Adipocyte (in vitro differentiated cells): ENCODE results near the gene DUSP9.

Experiments
- DNase-seq: peaks from one replicate; pipeline ENCODE4 v3.0.0-alpha.2; 2015; ENCODE audit warnings: low read depth
- H3K27me3 ChIP-seq: replicated peaks from 2 replicates; pipeline ENCODE4 v1.7.0; 2013; ENCODE audit warnings: mild to moderate bottlenecking, low read length, moderate library complexity; ENCODE audit not compliant: control insufficient read depth, insufficient read depth
- H3K36me3 ChIP-seq: 2 replicates; pipeline ENCODE4 v1.7.0; 2013; ENCODE audit warnings: low read length, mild to moderate bottlenecking, moderate library complexity; ENCODE audit not compliant: control insufficient read depth, insufficient read depth, severe bottlenecking
- H3K4me1 ChIP-seq: 2 replicates; pipeline ENCODE4 v1.7.0; 2013; ENCODE audit warnings: mild to moderate bottlenecking, low read length, moderate library complexity; ENCODE audit not compliant: control insufficient read depth, insufficient read depth
- H3K4me3 ChIP-seq: 2 replicates; pipeline ENCODE4 v1.7.0; 2013; ENCODE audit warnings: mild to moderate bottlenecking, low read length, moderate library complexity
- H3K9ac ChIP-seq: 2 replicates; pipeline ENCODE4 v1.7.0; 2013; ENCODE audit warnings: mild to moderate bottlenecking, low read length, moderate library complexity
- H3K9me3 ChIP-seq: 2 replicates; pipeline ENCODE4 v1.7.0; 2013; ENCODE audit warnings: mild to moderate bottlenecking, low read length, moderate library complexity; ENCODE audit not compliant: control insufficient read depth

DUSP9 gene

GRCh38 chrX:153662266-153662665, 15.3 kb downstream of the DUSP9 start:
- H3K27me3 ChIP-seq = peaks cover 49% of the 10 kb centered on the region
- H3K4me1 ChIP-seq = no peaks in the 10 kb centered on the region
- no peak overlapping the region for H3K9ac ChIP-seq
- peak; percentile 22 for DNase-seq
- H3K9me3 ChIP-seq = peaks cover 36% of the 10 kb centered on the region
- H3K4me3 ChIP-seq = no peak overlapping the region
- no peaks in the 10 kb centered on the region for H3K36me3 ChIP-seq

GRCh38 chrX:153665726-153666306, 18.8 kb downstream of the DUSP9 start:
- Histone ChIP-seq H3K9me3 (peaks cover 29% of the 10 kb centered on the region), H3K9ac (no peak overlapping the region), H3K36me3 (no peaks in the 10 kb centered on the region), H3K27me3 (peaks cover 47% of the 10 kb centered on the region), H3K4me1 (no peaks in the 10 kb centered on the region), H3K4me3 (no peak overlapping the region)
- no peak for DNase-seq

DNA sequence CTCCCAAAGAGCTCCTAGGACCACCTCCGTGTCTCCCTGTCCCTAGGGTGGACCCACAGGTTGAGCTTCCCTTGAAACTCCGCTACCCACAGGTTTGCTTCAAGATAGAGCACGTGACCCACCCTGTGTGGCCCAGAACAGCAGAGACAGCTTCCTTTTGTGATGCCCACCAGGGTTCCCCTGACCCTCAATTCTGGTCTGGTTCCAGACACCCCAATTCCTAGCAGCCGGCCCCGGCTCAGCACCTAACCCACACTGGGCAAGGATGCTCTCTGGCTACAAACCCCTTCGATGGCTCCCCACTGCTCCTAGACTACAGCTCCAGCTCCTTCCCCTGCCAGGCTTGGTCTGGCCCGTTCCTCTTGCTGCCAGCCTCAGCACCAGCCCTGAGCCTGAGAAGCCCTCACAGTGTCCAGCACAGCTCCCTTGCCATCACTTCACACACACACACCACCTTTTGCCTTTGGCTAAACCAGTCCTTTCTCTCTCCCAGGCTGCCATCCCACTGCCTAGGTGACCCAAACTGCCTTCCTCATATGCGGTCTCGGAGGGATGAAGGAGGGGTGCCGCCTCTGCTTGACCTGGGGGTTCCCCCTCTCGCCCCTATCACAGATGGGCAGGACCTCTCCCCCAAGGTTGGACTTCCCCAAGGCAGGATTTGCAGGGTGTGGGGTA, 20.4 kb downstream of the DUSP9 start:
- Histone ChIP-seq H3K36me3 (no peaks in the 10 kb centered on the region), H3K27me3 (peaks cover 45% of the 10 kb centered on the region), H3K9ac (no peak overlapping the region), H3K9me3 (peaks cover 18% of the 10 kb centered on the region), H3K4me1 (no peaks in the 10 kb centered on the region), H3K4me3 (no peak overlapping the region)
- no peak for DNase-seq

GRCh38 chrX:153667956-153668396, 21.0 kb downstream of the DUSP9 start:
- Histone ChIP-seq H3K4me3 (no peak overlapping the region), H3K36me3 (no peaks in the 10 kb centered on the region), H3K9ac (no peak overlapping the region), H3K27me3 (peaks cover 50% of the 10 kb centered on the region), H3K4me1 (no peaks in the 10 kb centered on the region), H3K9me3 (peaks cover 18% of the 10 kb centered on the region)
- peak; percentile 82 for DNase-seq

DNA sequence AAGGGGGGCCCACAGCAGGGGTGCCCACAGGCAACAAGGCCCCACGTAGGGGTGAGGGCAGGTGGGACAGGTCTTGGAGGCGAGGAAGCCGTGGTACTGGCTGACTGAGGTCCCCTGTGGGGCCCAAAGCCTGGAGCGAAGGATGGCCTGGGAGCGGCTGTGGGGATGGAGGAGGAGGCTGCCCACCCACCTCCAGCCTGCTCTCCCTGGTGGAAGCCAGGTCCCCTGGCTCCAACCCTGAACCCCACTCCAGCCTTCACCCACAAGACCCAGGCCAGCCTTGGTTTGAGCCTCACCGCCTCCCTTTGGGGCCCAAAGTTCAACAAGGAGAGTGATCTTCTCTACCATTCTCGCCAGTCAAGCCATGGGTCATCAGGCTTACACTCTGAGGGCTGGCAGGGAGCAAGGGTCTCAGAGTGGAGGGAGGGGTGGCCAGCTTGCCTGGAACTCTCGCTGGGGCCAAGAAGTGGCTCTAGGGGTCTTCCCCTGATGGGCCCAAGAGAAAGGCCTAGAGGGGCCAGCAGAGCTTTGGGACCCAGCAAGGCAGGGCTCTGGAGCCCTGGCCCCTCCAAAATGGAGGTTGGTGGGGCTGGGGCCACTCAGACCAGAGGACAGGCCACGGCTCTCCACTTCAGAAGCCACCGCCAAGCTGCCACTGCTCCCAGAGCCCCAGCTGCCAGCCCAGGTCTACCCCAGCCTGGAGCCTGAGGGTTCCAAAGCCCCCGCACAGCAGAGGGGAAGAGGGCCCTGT, 21.6 kb downstream of the DUSP9 start:
- Histone ChIP-seq H3K9ac (no peak overlapping the region), H3K27me3 (peaks cover 50% of the 10 kb centered on the region), H3K4me3 (no peak overlapping the region), H3K36me3 (no peaks in the 10 kb centered on the region), H3K4me1 (no peaks in the 10 kb centered on the region), H3K9me3 (peaks cover 18% of the 10 kb centered on the region)
- no peak for DNase-seq

- Histone ChIP-seq H3K27me3 (peaks cover 51% of the 10 kb centered on the region), H3K9ac (no peak overlapping the region), H3K4me3 (no peak overlapping the region), H3K4me1 (no peaks in the 10 kb centered on the region), H3K36me3 (no peaks in the 10 kb centered on the region), H3K9me3 (peaks cover 17% of the 10 kb centered on the region)
- peak; percentile 60 for DNase-seq
Observed at GRCh38 chrX:153669174-153669890, 22.3 kb downstream of the DUSP9 start.

DNA sequence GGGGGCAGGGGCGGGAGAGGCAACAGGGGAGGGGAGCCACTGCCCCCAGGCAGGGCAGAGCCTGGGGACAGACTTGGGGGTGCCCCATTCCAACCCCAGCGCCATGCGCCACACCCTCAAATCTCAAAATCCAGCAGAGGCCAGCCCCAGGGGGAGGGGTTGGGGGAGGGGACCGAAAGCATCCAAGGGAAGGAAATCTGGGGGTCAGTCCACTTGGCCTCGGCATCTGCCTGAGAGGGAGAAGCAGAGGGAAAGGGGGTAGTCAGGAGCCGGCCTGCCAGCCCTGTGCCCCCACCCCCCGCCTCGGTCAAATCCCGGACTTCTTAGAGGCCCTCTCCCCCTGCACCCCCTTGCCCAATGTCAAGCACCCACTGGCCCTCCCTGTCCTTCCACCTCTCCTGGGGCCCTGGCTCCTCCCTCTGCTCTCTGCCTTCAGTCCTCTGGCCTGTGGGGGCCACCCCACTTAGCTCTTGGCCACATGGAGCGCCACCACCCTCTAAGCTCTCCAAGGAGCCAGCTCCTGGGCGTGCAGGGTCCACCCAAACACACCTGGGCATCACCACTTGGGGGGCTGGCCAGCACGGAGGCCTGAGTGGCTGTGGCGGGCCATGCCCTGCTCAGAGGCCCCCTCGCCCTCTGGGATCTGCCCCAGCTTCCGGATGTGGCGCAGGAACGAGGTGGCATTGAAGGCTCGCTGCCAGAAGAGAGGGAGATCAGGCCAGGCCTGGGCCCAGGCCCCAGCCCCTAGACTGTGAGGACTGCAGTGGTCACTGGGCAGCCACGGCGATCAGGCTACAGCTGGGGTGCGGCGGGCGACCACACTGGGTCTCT, 23.1 kb downstream of the DUSP9 start:
- Histone ChIP-seq H3K27me3 (peaks cover 44% of the 10 kb centered on the region), H3K9ac (no peak overlapping the region), H3K9me3 (peaks cover 9% of the 10 kb centered on the region), H3K4me1 (no peaks in the 10 kb centered on the region), H3K4me3 (no peak overlapping the region), H3K36me3 (no peaks in the 10 kb centered on the region)
- DNase-seq = no peak

DNA sequence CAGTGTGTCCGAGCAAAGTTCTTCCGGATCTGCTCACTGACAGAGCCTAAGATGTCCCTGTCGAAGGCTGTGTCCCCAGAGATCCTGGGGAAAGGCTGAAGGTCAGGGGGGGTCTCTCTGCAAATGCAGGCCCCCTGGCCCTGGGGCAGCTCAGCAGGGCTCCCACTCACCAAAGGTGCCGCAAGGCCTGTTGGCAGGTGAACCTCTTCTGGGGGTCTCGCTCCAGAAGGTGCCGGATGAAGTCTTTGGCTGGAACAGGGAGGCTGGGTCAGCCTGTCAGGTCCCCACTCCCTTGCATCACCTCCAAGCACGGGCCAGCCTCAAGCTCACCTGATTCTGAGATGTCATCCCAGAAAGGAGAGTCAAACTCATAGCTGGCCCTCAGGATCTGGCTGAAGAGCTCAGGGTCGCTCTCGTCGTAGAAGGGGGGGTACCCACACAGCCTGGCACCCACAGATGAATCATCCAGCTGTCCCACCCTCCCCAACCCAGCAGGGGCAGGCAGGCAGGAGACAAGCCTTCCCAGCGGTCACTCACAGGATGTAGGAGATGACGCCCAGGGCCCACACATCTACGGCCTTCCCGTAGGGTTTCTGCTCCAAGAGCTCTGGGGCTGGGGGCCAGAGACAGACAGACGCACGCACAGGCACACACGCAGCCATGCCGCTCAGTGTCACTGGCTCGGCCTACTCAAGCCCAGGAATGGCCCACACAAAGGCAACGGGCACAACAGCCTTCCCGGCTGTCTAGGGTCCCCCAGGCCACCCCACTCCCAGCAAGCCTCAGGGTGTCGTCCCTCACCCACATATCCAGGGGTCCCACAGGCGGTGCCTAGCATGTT, 24.0 kb downstream of the DUSP9 start:
- H3K4me1 ChIP-seq = no peaks in the 10 kb centered on the region
- no peaks in the 10 kb centered on the region for H3K36me3 ChIP-seq
- H3K4me3 ChIP-seq = no peak overlapping the region
- peaks cover 36% of the 10 kb centered on the region for H3K27me3 ChIP-seq
- no peak for DNase-seq
- H3K9me3 ChIP-seq = peaks cover under 1% of the 10 kb centered on the region
- no peak overlapping the region for H3K9ac ChIP-seq

DNA sequence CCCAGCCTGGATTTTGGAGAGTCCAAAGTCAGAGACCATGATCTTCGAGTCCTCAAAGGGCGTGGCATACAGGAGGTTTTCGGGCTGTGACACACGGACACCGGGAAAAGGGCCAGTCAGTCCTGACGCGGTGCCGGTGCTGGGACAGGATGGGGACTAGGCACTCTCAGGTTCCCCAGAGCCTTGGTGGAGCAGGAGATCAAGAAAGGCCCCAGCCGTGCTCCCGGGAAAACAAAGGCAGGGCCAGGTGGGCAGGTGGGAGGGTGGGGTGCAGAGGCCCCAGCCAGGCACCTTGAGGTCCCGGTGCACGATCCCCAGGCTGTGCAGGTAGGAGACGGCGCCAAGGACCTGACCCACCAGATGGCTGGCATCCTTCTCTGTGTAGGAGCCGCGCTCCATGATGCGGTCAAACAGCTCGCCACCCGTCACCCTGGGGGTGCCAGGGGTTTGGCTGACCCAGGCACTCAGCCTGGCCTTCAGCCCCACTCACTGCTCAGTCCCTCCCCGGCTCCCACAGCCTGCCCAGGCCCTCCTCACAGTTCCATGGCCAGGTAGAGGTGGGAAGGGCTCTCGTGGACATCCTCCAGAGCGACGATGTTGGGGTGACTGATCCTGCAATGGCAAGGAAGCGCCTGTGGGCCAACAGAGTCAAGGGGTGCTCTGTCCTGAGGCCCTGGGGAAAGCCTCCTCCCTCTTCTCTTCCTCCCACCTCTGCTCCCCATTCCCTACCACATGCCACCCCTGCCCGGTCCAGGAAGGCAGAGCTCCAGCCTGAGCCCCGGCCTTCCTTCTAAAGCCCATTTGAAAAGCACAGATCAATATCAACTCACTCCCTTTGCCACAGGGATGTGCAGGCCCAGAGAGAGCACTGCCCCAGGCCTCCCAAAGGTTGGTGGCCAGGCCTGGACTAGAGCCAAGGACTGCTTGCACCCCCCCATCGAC, 24.9 kb downstream of the DUSP9 start:
- Histone ChIP-seq H3K4me1 (no peaks in the 10 kb centered on the region), H3K27me3 (peaks cover 34% of the 10 kb centered on the region), H3K36me3 (no peaks in the 10 kb centered on the region), H3K9me3 (no peaks in the 10 kb centered on the region), H3K4me3 (no peak overlapping the region), H3K9ac (no peak overlapping the region)
- DNase-seq = no peak
